GM12872 (cell line): Measurements from ENCODE around the gene CXCL9.

Source experiments
- CTCF ChIP-seq: IDR thresholded peaks from 3 replicates; pipeline ENCODE4 v1.5.1; 2011; ENCODE audit warnings: low read depth, mild to moderate bottlenecking, low read length, moderate library complexity; ENCODE audit not compliant: insufficient read depth

The CXCL9 gene

GRCh38 chr4:75989846-75990528, 17.3 kb downstream of the CXCL9 start:
- no peak for TF ChIP-seq CTCF

- no peak for TF ChIP-seq CTCF
These were observed 22.2 kb downstream of the CXCL9 start for GRCh38 chr4:75985116-75985515.

- no peak for TF ChIP-seq CTCF
These were observed 26.7 kb downstream of the CXCL9 start for GRCh38 chr4:75980576-75980975.

- no peak for TF ChIP-seq CTCF
These were observed 31.1 kb downstream of the CXCL9 start for GRCh38 chr4:75976177-75976576.

- TF ChIP-seq CTCF = no peak
These were observed 33.5 kb downstream of the CXCL9 start for GRCh38 chr4:75973766-75974165.

- TF ChIP-seq CTCF = no peak
These were observed 39.2 kb downstream of the CXCL9 start for GRCh38 chr4:75968084-75968483.

- no peak for TF ChIP-seq CTCF
These were observed 43.8 kb downstream of the CXCL9 start for GRCh38 chr4:75963558-75963957.

GRCh38 chr4:75953509-75953908, 53.8 kb downstream of the CXCL9 start:
- TF ChIP-seq CTCF = no peak
